ENCODE measurements around the gene CFAP206. TPM values are rescaled to one million over a fixed set of nuclear protein-coding genes. Genes with fewer than 3 reads are reported as not detected.

CFAP206 gene
- total and polyA plus RNA-seq, 8 donors = 0.06 to 0.56 (median 0.14) TPM; not detected in 3

GRCh38 chr6:87498048-87498447 is 90.3 kb downstream of the CFAP206 start:
- Histone ChIP-seq H3K27me3 (no peaks in the 10 kb centered on the region), H3K4me3 (no peak overlapping the region), H3K36me3 (no peaks in the 10 kb centered on the region), H3K27ac (no peak overlapping the region), H3K4me1 (no peaks in the 10 kb centered on the region), H3K9me3 (no peaks in the 10 kb centered on the region)
- intact Hi-C loops (cut with DNase I) = no loop called here
- ATAC-seq (no peak), FAIRE-seq (no peak), DNase-seq (no peak)
- TF ChIP-seq, protein P1, sequence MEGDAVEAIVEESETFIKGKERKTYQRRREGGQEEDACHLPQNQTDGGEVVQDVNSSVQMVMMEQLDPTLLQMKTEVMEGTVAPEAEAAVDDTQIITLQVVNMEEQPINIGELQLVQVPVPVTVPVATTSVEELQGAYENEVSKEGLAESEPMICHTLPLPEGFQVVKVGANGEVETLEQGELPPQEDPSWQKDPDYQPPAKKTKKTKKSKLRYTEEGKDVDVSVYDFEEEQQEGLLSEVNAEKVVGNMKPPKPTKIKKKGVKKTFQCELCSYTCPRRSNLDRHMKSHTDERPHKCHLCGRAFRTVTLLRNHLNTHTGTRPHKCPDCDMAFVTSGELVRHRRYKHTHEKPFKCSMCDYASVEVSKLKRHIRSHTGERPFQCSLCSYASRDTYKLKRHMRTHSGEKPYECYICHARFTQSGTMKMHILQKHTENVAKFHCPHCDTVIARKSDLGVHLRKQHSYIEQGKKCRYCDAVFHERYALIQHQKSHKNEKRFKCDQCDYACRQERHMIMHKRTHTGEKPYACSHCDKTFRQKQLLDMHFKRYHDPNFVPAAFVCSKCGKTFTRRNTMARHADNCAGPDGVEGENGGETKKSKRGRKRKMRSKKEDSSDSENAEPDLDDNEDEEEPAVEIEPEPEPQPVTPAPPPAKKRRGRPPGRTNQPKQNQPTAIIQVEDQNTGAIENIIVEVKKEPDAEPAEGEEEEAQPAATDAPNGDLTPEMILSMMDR (IDR thresholded peaks at IDR 0.05) = no peak

DNA sequence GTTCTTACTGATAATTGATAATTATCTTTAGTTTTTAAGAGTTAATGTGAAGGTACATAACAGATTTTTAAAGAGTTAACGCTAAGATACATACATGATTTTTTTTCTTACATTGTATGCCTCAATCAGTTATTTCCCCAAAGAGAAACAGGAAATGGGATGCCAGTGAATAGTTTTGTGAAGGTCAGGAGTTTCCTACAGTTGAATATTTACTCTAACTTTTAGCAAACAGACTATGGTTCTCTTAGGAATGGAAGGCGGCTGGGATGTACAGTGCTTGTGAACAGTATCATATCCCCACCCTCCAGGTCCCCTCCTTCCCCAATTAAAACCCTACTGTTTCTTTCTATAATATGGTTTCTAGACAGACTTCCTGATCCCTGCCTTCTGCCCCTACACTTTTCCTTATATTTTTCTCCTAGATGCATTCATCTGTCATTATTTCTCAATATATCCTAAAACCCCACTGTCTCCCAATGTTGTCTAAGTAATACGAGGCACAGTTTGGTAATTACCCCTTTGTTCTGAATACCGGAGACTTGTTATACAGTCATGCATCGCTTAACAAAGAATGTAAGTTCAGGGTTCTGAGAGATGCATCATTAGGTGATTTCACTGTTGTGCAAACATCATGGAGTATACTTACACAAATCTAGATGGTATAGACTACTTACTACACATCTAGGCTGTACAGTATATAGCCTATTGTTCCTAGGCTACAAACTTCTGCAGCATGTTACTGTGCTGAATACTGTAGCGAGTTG is 94.2 kb downstream of the CFAP206 start:
- Histone ChIP-seq H3K36me3 (no peaks in the 10 kb centered on the region), H3K9me3 (no peaks in the 10 kb centered on the region), H3K4me3 (no peak overlapping the region), H3K27ac (no peak overlapping the region), H3K27me3 (no peaks in the 10 kb centered on the region), H3K4me1 (no peaks in the 10 kb centered on the region)
- no peak for ATAC-seq
- TF ChIP-seq, protein P1 (IDR thresholded peaks at IDR 0.05) = no peak
- intact Hi-C loops (cut with DNase I) = no loop called here
- FAIRE-seq = no peak
- WGBS, 2 donors = 92 to 94% methylated on average over 6 of the region's 6 CpGs
- DNase-seq = no peak

DNA sequence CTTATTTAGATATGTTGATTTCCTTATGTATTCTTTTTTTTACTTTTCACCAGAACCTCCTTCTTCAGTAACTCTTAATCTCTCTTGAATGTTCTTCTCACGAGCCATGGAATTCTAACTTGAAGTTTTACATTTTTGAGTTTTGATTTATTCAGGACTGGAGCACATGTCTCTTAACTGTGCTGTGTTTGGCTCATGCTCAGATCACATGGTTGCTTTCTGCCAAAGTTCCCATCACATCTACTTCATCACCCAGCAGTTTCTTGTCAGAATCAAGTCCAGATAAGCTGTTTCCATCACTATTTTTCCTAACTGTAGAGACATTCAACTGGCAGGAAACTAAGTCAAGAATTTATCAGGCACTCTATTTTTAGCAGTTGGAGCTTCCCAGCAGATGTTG is 96.7 kb downstream of the CFAP206 start:
- Histone ChIP-seq H3K4me3 (no peak overlapping the region), H3K4me1 (no peaks in the 10 kb centered on the region), H3K27ac (no peak overlapping the region), H3K9me3 (no peaks in the 10 kb centered on the region), H3K27me3 (no peaks in the 10 kb centered on the region), H3K36me3 (peaks cover 0 to 6% (median 0%) of the 10 kb centered on the region in 3 donors)
- intact Hi-C loops (cut with DNase I) = no loop called here
- DNase-seq (no peak), ATAC-seq (no peak), FAIRE-seq (no peak)
- TF ChIP-seq, protein P1 (IDR thresholded peaks at IDR 0.05) = no peak
- 76 to 86% methylated on average over 1 of the region's 1 CpG for WGBS, 2 donors

Other genes with a start within 250 kb of the CFAP206 start
- gene SMIM8, start 85.4 kb upstream of the CFAP206 start, total RNA-seq = 1 to 10 TPM; 2.7 to 6.4 (median 4.3) TPM
- 1 to 10 TPM; 3.2 to 4.1 TPM for gene SMIM8, start 85.4 kb upstream of the CFAP206 start, polyA plus RNA-seq
- gene GJB7, start 78.7 kb upstream of the CFAP206 start, total RNA-seq = not detected
- not detected for gene GJB7, start 78.7 kb upstream of the CFAP206 start, polyA plus RNA-seq
- gene C6orf163, start 63.2 kb upstream of the CFAP206 start, total RNA-seq = 1 to 10 TPM in 4 of 6 donors, under 1 TPM in 2; 0.46 to 2.0 (median 1.4) TPM
- 1 to 10 TPM; 3.3 to 6.2 TPM for gene C6orf163, start 63.2 kb upstream of the CFAP206 start, polyA plus RNA-seq
- gene SLC35A1, start 65.0 kb downstream of the CFAP206 start, total RNA-seq = 10 to 100 TPM in 1 of 6 donors, 1 to 10 TPM in 5; 5.4 to 10.2 (median 7.5) TPM
- 10 to 100 TPM in 1 of 2 donors, 1 to 10 TPM in 1; 9.8 to 15.2 TPM for gene SLC35A1, start 65.0 kb downstream of the CFAP206 start, polyA plus RNA-seq
- gene RARS2, start 182.0 kb downstream of the CFAP206 start, total RNA-seq = 10 to 100 TPM; 14.9 to 21.7 (median 16.4) TPM
- gene RARS2, start 182.0 kb downstream of the CFAP206 start, polyA plus RNA-seq = 10 to 100 TPM in 1 of 2 donors, 1 to 10 TPM in 1; 7.5 to 17.3 TPM
- 10 to 100 TPM in 2 of 6 donors, 1 to 10 TPM in 4; 5.5 to 11.6 (median 7.6) TPM for gene ORC3, start 182.2 kb downstream of the CFAP206 start, total RNA-seq
- gene ORC3, start 182.2 kb downstream of the CFAP206 start, polyA plus RNA-seq = 10 to 100 TPM in 1 of 2 donors, 1 to 10 TPM in 1; 6.7 to 11.5 TPM